ENCODE results near the gene ABCA2.

DNA sequence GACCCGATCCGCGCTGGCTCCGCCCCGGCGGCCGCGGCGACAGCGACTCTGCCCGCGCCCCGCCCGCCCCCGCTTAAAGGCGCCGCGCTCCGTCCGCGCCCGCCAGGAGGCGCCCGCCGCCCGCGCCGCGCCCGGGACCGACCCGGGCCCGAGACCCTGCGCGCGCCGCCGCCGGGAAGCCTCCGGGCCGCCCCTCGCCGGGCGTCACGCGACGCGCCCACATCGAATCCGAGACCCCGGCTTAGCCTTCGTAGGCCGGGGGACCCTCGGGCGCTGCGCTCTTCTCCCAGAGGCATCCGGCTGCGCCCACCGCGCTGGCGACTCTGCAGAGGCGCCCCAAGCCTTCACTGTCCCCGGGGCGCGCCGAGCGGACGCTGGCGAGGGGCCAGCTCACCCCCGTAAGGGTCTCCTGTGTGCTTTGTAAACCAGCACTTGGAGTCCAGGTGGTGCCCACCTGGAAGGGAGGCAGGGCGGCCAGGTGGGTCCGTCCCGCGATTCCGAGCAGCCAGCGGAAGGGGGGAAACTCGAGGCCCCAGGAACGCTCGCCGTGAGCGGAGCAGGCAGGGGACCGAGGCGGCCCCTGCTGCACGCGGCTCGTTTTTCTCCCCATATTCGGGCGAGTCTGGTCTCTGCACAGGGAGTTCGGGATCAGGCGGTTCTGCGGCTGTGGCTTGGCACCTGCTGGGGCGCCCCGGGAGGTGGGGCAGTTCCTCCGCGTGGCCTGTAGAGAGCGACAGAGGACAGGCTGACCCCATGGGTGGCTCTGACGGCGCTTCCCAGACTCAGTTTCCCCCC is 423 bp upstream of the ABCA2 start:
- TF ChIP-seq, protein P1, sequence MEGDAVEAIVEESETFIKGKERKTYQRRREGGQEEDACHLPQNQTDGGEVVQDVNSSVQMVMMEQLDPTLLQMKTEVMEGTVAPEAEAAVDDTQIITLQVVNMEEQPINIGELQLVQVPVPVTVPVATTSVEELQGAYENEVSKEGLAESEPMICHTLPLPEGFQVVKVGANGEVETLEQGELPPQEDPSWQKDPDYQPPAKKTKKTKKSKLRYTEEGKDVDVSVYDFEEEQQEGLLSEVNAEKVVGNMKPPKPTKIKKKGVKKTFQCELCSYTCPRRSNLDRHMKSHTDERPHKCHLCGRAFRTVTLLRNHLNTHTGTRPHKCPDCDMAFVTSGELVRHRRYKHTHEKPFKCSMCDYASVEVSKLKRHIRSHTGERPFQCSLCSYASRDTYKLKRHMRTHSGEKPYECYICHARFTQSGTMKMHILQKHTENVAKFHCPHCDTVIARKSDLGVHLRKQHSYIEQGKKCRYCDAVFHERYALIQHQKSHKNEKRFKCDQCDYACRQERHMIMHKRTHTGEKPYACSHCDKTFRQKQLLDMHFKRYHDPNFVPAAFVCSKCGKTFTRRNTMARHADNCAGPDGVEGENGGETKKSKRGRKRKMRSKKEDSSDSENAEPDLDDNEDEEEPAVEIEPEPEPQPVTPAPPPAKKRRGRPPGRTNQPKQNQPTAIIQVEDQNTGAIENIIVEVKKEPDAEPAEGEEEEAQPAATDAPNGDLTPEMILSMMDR (IDR thresholded peaks at IDR 0.05; ENCODE audit: insufficient read depth, low read depth, low read length) = no peak
- no peak for TF ChIP-seq EZH2 (IDR thresholded peaks at IDR 0.05; ENCODE audit: insufficient read depth, low read length)
